Tibial artery (tissue), 4 donors: ENCODE results near the gene FBXO34.

ENCODE experiments used
- DNase-seq, 2 donors: peaks; one replicate each; pipeline ENCODE4 v3.0.0-alpha.2; 2019
- H3K27ac ChIP-seq, 2 donors: fragments of 200-600 bp; sonication (generic) in 1 of 2; 1 replicate in 1 of 2; 2 replicates in 1 of 2; pipeline ENCODE4 v1.5.1; 2018 to 2019; ENCODE audit warnings: mild to moderate bottlenecking in 1 of 2
- H3K27me3 ChIP-seq, 2 donors: fragments of 200-600 bp; sonication (generic) in 1 of 2; one replicate each; pipeline versions ENCODE4 v1.5.1 to v1.6.0; 2016 to 2019
- H3K36me3 ChIP-seq, 3 donors: fragments of 200-600 bp; sonication (generic) in 2 of 3; one replicate each; pipeline ENCODE4 v1.5.1; 2016 to 2019; ENCODE audit warnings: mild to moderate bottlenecking in 2 of 3
- H3K4me1 ChIP-seq, 4 donors: fragments of 200-600 bp; sonication (generic) in 2 of 4; 1 replicate in 3 of 4; 2 replicates in 1 of 4; pipeline ENCODE4 v1.5.1; 2016 to 2019
- H3K4me3 ChIP-seq, 2 donors: fragments of 200-600 bp; sonication (generic) in 1 of 2; 1 replicate in 1 of 2; 2 replicates in 1 of 2; pipeline ENCODE4 v1.5.1; 2018 to 2019; ENCODE audit warnings: mild to moderate bottlenecking in 2 of 2
- H3K9me3 ChIP-seq, 3 donors: fragments of 200-600 bp; sonication (generic) in 1 of 3; one replicate each; pipeline ENCODE4 v1.5.1; 2016 to 2019
- CTCF ChIP-seq, 2 experiments: fragments of 200-600 bp in 1 of 2; fragments of 450-650 bp in 1 of 2; IDR thresholded peaks; one replicate each; pipeline ENCODE4 v1.5.1; 2017 to 2019; ENCODE audit warnings: antibody characterized with exemption in 2 of 2, mild to moderate bottlenecking in 1 of 2, moderate library complexity in 1 of 2
- intact Hi-C: fragments of 100-400 bp; cut with DNase I; formaldehyde crosslinking; loops from one replicate; pipeline ENCODE4 v1.15.0; 2023; ENCODE audit warnings: low total_unique reads

FBXO34 gene

DNA sequence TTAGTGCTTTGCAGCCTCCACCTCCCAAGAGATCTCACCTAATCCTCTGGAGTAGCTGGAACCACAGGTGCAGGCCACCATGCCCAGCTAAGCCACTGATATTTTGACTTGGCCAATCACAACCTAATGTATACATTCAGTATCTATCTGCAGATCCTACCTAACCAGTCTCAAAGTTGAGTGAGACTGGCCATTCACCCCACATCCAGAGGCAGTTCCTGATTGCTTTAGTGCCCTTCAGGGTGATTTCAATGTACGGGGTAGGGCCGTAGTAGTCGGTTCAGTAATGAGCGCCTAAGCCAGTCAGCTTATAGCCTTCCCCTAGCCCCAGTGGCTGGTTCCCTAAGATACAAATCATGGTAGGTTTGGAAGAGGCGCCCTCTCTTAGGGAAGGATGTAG, 27.4 kb upstream of the FBXO34 start:
- DNase-seq, result no peak
- intact Hi-C loops, result no loop called here
- Histone ChIP-seq H3K27me3 (peaks cover 0 to 10% of the 10 kb centered on the region in 2 donors), H3K4me1 (peaks cover 0 to 11% (median 2%) of the 10 kb centered on the region in 4 donors), H3K4me3 (no peak overlapping the region), H3K27ac (no peak overlapping the region), H3K9me3 (no peaks in the 10 kb centered on the region), H3K36me3 (no peaks in the 10 kb centered on the region)
- TF ChIP-seq CTCF (IDR thresholded peaks at IDR 0.05), result no peak

DNA sequence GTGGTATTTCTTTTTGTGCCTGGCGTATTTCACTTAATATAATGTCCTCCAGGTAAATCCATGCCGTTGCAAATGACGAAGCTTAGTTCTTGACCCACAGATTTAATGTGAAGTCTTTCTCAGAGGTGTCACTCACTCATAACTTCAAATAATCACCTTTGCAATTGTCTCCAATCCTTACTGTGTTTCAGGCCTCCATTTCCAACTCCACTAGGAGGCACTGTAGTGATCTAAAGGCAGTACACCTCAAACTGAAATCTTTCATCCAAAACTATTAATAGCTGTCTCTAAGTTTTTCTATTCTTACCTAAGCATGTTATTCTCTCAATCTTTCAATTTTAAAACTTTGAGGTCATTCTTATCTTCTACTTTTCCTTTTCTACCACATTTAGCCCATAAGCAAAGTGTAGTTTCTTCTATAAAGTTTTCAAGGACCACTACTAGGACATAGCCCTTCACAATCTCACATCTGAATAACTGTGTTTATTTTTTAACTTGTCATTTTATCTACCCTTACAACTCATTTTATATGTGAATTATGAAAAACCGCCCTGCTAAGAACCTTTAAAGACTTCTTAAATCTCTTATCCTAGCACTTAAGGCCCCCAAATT, 25.5 kb upstream of the FBXO34 start:
- peak; percentile 45 to 47 for TF ChIP-seq CTCF (IDR thresholded peaks at IDR 0.05)
- H3K36me3 ChIP-seq, result no peaks in the 10 kb centered on the region
- H3K9me3 ChIP-seq, result no peaks in the 10 kb centered on the region
- no peak overlapping the region for H3K27ac ChIP-seq
- peaks cover 0 to 11% (median 1%) of the 10 kb centered on the region in 4 donors for H3K4me1 ChIP-seq
- H3K4me3 ChIP-seq, result no peak overlapping the region
- intact Hi-C loops, result no loop called here
- H3K27me3 ChIP-seq, result peaks cover 0 to 10% of the 10 kb centered on the region in 2 donors
- DNase-seq, result no peak

GRCh38 chr14:55248411-55248810, 22.8 kb upstream of the FBXO34 start:
- Histone ChIP-seq H3K27ac (no peak overlapping the region), H3K4me3 (no peak overlapping the region), H3K36me3 (no peaks in the 10 kb centered on the region), H3K9me3 (no peaks in the 10 kb centered on the region), H3K27me3 (peaks cover 0 to 2% of the 10 kb centered on the region in 2 donors), H3K4me1 (no peaks in the 10 kb centered on the region)
- TF ChIP-seq CTCF (IDR thresholded peaks at IDR 0.05), result no peak
- no peak for DNase-seq
- intact Hi-C loops, result no loop called here

GRCh38 chr14:55249423-55249822, 21.8 kb upstream of the FBXO34 start:
- no peak overlapping the region for H3K4me3 ChIP-seq
- H3K27me3 ChIP-seq, result no peaks in the 10 kb centered on the region
- intact Hi-C loops, result no loop called here
- H3K4me1 ChIP-seq, result no peaks in the 10 kb centered on the region
- no peak for TF ChIP-seq CTCF (IDR thresholded peaks at IDR 0.05)
- H3K27ac ChIP-seq, result no peak overlapping the region
- H3K36me3 ChIP-seq, result no peaks in the 10 kb centered on the region
- H3K9me3 ChIP-seq, result no peaks in the 10 kb centered on the region
- DNase-seq, result no peak

- Histone ChIP-seq H3K9me3 (no peaks in the 10 kb centered on the region), H3K36me3 (no peaks in the 10 kb centered on the region), H3K4me1 (no peaks in the 10 kb centered on the region), H3K4me3 (no peak overlapping the region), H3K27ac (no peak overlapping the region), H3K27me3 (peaks cover 0 to 1% of the 10 kb centered on the region in 2 donors)
- TF ChIP-seq CTCF (IDR thresholded peaks at IDR 0.05), result no peak
- no peak for DNase-seq
- intact Hi-C loops, result no loop called here
Measured at GRCh38 chr14:55253276-55253675, 17.9 kb upstream of the FBXO34 start.

DNA sequence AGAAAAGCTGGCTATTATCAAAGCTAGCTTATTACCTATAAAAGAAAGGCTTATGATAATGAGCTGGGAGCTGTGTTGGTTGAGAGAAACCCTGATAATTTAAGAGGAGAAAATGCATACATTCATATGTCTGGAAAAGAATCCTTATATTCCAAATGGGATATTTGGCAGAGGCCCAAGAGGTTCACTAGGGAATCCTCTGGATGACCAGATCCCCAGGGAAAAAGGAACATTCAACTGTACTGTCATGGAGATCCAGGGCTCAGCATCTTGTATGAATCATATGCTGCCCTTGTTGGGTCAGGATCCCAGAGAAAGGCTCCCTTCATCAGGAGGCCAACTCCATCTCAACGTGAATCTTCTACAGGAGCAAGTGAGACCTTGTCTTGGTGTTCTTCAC, 16.6 kb upstream of the FBXO34 start:
- intact Hi-C loops, result no loop called here
- H3K36me3 ChIP-seq, result no peaks in the 10 kb centered on the region
- H3K4me3 ChIP-seq, result no peak overlapping the region
- DNase-seq, result no peak
- peaks cover 0 to 3% of the 10 kb centered on the region in 2 donors for H3K27me3 ChIP-seq
- H3K27ac ChIP-seq, result no peak overlapping the region
- H3K4me1 ChIP-seq, result no peaks in the 10 kb centered on the region
- H3K9me3 ChIP-seq, result no peaks in the 10 kb centered on the region
- no peak for TF ChIP-seq CTCF (IDR thresholded peaks at IDR 0.05)
